ENCODE results near the gene FFAR4. TPM values are rescaled to one million over a fixed set of nuclear protein-coding genes. Genes with fewer than 3 reads are reported as not detected.

Gene FFAR4
- total and polyA plus RNA-seq, 4 donors = 0.14 to 0.28 (median 0.19) TPM

- Histone ChIP-seq H3K36me3 (ENCODE audit: control insufficient read depth in 4 of 4, insufficient read depth in 3 of 4, low read depth in 1 of 4, low read length in 3 of 4) (no peaks in the 10 kb centered on the region), H3K4me1 (ENCODE audit: control insufficient read depth in 4 of 4, insufficient read depth in 4 of 4, low read length in 3 of 4) (no peaks in the 10 kb centered on the region), H3K4me3 (ENCODE audit: low read depth in 1 of 3, low read length in 3 of 3) (no peak overlapping the region), H3K27ac (ENCODE audit: low read depth in 1 of 2, low read length in 2 of 2) (no peak overlapping the region), H3K9me3 (ENCODE audit: control insufficient read depth in 4 of 4, low read length in 3 of 4) (no peaks in the 10 kb centered on the region), H3K9ac (ENCODE audit: low read depth in 1 of 2, low read length in 2 of 2) (no peak overlapping the region), H3K27me3 (ENCODE audit: control insufficient read depth in 4 of 4, insufficient read depth in 4 of 4, low read length in 3 of 4) (no peaks in the 10 kb centered on the region)
- WGBS = 66% methylated on average over 7 of the region's 7 CpGs
- TF ChIP-seq HNF4A (conservative IDR thresholded peaks at IDR 0.05) = no peak
- no peak for TF ChIP-seq MAX (IDR thresholded peaks at IDR 0.05)
- TF ChIP-seq SP1 (IDR thresholded peaks at IDR 0.05) = no peak
- TF ChIP-seq ZBTB33 (IDR thresholded peaks at IDR 0.05) = no peak
- no peak for DNase-seq (ENCODE audit: low spot score)
These were observed 12.6 kb downstream of the FFAR4 start for GRCh38 chr10:93579089-93579488.

- no peak for DNase-seq (ENCODE audit: low spot score)
- Histone ChIP-seq H3K27me3 (ENCODE audit: control insufficient read depth in 4 of 4, insufficient read depth in 4 of 4, low read length in 3 of 4) (no peaks in the 10 kb centered on the region), H3K9me3 (ENCODE audit: control insufficient read depth in 4 of 4, low read length in 3 of 4) (no peaks in the 10 kb centered on the region), H3K4me1 (ENCODE audit: control insufficient read depth in 4 of 4, insufficient read depth in 4 of 4, low read length in 3 of 4) (no peaks in the 10 kb centered on the region), H3K9ac (ENCODE audit: low read depth in 1 of 2, low read length in 2 of 2) (no peak overlapping the region), H3K36me3 (ENCODE audit: control insufficient read depth in 4 of 4, insufficient read depth in 3 of 4, low read depth in 1 of 4, low read length in 3 of 4) (no peaks in the 10 kb centered on the region), H3K4me3 (ENCODE audit: low read depth in 1 of 3, low read length in 3 of 3) (no peak overlapping the region), H3K27ac (ENCODE audit: low read depth in 1 of 2, low read length in 2 of 2) (no peak overlapping the region)
- TF ChIP-seq, protein P1, sequence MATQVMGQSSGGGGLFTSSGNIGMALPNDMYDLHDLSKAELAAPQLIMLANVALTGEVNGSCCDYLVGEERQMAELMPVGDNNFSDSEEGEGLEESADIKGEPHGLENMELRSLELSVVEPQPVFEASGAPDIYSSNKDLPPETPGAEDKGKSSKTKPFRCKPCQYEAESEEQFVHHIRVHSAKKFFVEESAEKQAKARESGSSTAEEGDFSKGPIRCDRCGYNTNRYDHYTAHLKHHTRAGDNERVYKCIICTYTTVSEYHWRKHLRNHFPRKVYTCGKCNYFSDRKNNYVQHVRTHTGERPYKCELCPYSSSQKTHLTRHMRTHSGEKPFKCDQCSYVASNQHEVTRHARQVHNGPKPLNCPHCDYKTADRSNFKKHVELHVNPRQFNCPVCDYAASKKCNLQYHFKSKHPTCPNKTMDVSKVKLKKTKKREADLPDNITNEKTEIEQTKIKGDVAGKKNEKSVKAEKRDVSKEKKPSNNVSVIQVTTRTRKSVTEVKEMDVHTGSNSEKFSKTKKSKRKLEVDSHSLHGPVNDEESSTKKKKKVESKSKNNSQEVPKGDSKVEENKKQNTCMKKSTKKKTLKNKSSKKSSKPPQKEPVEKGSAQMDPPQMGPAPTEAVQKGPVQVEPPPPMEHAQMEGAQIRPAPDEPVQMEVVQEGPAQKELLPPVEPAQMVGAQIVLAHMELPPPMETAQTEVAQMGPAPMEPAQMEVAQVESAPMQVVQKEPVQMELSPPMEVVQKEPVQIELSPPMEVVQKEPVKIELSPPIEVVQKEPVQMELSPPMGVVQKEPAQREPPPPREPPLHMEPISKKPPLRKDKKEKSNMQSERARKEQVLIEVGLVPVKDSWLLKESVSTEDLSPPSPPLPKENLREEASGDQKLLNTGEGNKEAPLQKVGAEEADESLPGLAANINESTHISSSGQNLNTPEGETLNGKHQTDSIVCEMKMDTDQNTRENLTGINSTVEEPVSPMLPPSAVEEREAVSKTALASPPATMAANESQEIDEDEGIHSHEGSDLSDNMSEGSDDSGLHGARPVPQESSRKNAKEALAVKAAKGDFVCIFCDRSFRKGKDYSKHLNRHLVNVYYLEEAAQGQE (IDR thresholded peaks at IDR 0.05) = no peak
- TF ChIP-seq, protein P2, sequence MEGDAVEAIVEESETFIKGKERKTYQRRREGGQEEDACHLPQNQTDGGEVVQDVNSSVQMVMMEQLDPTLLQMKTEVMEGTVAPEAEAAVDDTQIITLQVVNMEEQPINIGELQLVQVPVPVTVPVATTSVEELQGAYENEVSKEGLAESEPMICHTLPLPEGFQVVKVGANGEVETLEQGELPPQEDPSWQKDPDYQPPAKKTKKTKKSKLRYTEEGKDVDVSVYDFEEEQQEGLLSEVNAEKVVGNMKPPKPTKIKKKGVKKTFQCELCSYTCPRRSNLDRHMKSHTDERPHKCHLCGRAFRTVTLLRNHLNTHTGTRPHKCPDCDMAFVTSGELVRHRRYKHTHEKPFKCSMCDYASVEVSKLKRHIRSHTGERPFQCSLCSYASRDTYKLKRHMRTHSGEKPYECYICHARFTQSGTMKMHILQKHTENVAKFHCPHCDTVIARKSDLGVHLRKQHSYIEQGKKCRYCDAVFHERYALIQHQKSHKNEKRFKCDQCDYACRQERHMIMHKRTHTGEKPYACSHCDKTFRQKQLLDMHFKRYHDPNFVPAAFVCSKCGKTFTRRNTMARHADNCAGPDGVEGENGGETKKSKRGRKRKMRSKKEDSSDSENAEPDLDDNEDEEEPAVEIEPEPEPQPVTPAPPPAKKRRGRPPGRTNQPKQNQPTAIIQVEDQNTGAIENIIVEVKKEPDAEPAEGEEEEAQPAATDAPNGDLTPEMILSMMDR (IDR thresholded peaks at IDR 0.05; ENCODE audit: low read depth, low read length, missing input control) = no peak
- no peak for TF ChIP-seq NR2F2 (IDR thresholded peaks at IDR 0.05)
- TF ChIP-seq YY1 (IDR thresholded peaks at IDR 0.05) = no peak
- no peak for TF ChIP-seq FOXA2 (IDR thresholded peaks at IDR 0.05)
- TF ChIP-seq EGR1 (IDR thresholded peaks at IDR 0.05; ENCODE audit: low read depth in 2 of 2) = no peak
- WGBS = 88% methylated on average over 3 of the region's 3 CpGs
These were observed 13.7 kb downstream of the FFAR4 start for GRCh38 chr10:93579985-93580711.

Measured in liver (tissue), 9 donors.